Common myeloid progenitor, CD34-positive (primary cell): Measurements from ENCODE around the gene ANXA11.
"Not testable (repeated sequence)": the region's sequence is repeated elsewhere in the genome, so short reads cannot be mapped to it uniquely, and the experiment has no call there.

Source experiments
- CTCF ChIA-PET: fragments of 350-600 bp; sonication (Branson Sonifier 250); formaldehyde crosslinking; loops from one replicate; lab custom pipeline; 2021; ENCODE audit warnings: antibody characterized with exemption; lab: Charles Lee
- POLR2A ChIA-PET: fragments of 350-600 bp; sonication (Branson Sonifier 250); formaldehyde crosslinking; loops from one replicate; lab custom pipeline; 2021; ENCODE audit warnings: antibody characterized with exemption; lab: Charles Lee
- DNase-seq, 3 donors: peaks; one replicate each; pipeline versions ENCODE4 v3.0.0 to v3.0.0-alpha.2; 2013
- H3K27ac ChIP-seq, 2 experiments: 1 replicate in 1 of 2; 2 replicates in 1 of 2; pipeline ENCODE4 v1.7.0; 2013; ENCODE audit warnings: inconsistent platforms in 2 of 2, low read length in 2 of 2, mild to moderate bottlenecking in 2 of 2, low read depth in 1 of 2, moderate library complexity in 1 of 2; ENCODE audit not compliant: severe bottlenecking in 2 of 2, insufficient read depth in 1 of 2, poor library complexity in 1 of 2
- H3K27me3 ChIP-seq, 5 experiments: replicated peaks in 2 of 5; 1 replicate in 3 of 5; 2 replicates in 2 of 5; pipeline versions ENCODE4 v1.6.1 to v1.7.0; 2013; ENCODE audit warnings: low read length in 4 of 5, mild to moderate bottlenecking in 2 of 5, moderate library complexity in 2 of 5, inconsistent platforms in 1 of 5; ENCODE audit not compliant: insufficient read depth in 5 of 5, control insufficient read depth in 4 of 5
- H3K36me3 ChIP-seq, 4 experiments: 1 replicate in 2 of 4; 2 replicates in 2 of 4; pipeline versions ENCODE4 v1.6.1 to v1.7.0; 2013; ENCODE audit warnings: low read length in 3 of 4, control low read depth in 1 of 4, mild to moderate bottlenecking in 1 of 4; ENCODE audit not compliant: control insufficient read depth in 4 of 4, insufficient read depth in 4 of 4
- H3K4me1 ChIP-seq, 4 experiments: 1 replicate in 3 of 4; 2 replicates in 1 of 4; pipeline versions ENCODE4 v1.6.1 to v1.7.1; 2013; ENCODE audit warnings: low read length in 3 of 4, mild to moderate bottlenecking in 3 of 4, control low read depth in 1 of 4, inconsistent platforms in 1 of 4, moderate library complexity in 1 of 4; ENCODE audit not compliant: control insufficient read depth in 4 of 4, insufficient read depth in 4 of 4; ENCODE audit errors: control extremely low read depth in 1 of 4
- H3K4me3 ChIP-seq, 7 experiments: 1 replicate in 4 of 7; 2 replicates in 3 of 7; pipeline versions ENCODE4 v1.5.1 to v1.7.0; 2013; ENCODE audit warnings: mild to moderate bottlenecking in 7 of 7, low read length in 6 of 7, moderate library complexity in 6 of 7, inconsistent platforms in 2 of 7, low read depth in 2 of 7, control low read depth in 1 of 7; ENCODE audit not compliant: insufficient read depth in 4 of 7, control insufficient read depth in 1 of 7; ENCODE audit errors: extremely low read depth in 1 of 7
- H3K9me3 ChIP-seq, 5 experiments: 1 replicate in 4 of 5; 2 replicates in 1 of 5; pipeline versions ENCODE4 v1.6.1 to v1.7.1; 2013; ENCODE audit warnings: low read length in 4 of 5, mild to moderate bottlenecking in 2 of 5, inconsistent platforms in 1 of 5, low read depth in 1 of 5, moderate library complexity in 1 of 5; ENCODE audit not compliant: control insufficient read depth in 4 of 5, insufficient read depth in 2 of 5; ENCODE audit errors: control extremely low read depth in 1 of 5
- WGBS: methylation state at CpG from one replicate; pipeline ENCODE4 v1.1.5; 2013; ENCODE audit not compliant: insufficient coverage; 5-methylcytosine and 5-hydroxymethylcytosine counted together

Gene ANXA11

DNA sequence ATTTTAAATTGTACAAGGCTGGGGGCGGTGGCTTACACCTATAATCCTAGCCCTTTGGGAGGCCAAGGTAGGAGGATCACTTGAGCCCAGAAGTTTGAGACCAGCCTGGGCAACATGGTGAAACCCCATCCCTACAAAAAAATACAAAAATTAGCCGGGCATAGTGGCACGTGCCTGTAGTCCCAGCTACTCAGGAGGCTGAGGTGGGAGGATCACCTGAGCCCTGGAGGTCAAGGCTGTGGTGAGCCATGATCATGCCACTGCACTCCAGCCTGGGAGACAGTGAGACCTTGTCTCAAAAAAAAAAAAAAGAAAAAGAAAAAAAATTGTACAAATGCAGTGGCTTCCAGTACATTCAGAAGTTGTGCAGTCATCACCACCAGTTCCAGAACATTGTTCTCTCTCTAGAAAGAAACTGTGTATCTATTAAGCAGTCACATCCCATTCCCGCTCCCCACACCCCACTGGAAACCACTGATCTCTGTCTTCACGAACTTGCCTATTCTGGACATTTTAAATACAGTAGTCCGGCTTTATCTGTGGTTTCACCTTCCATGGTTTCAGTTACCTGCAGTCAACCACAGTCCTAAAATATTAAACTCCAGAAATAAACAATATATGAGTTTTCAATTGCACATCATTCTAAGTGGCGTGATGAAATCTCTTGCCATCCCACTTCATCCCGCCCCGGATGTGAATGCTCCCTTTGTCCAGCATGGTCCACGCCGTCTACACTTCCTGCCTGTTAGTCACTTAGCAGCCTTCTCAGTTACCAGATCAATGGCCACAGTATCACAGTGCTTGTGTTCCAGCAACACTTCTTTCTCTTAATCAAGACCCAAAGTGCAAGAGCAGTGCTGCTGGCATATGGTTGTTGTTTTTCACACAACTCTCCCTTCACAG is 59.7 kb downstream of the ANXA11 start:
- peaks cover 3 to 26% (median 11%) of the 10 kb centered on the region in 4 experiments for H3K36me3 ChIP-seq
- H3K4me1 ChIP-seq, result peaks cover 0 to 18% (median 15%) of the 10 kb centered on the region in 4 experiments
- peak overlapping the region in 1 of 7 experiments; percentile 63 for H3K4me3 ChIP-seq
- 76% methylated on average over 9 of the region's 11 CpGs for WGBS
- H3K27ac ChIP-seq, POLR2A ChIA-PET, H3K27me3 ChIP-seq, DNase-seq: not testable (repeated sequence)
- peaks cover 0 to 14% (median 3%) of the 10 kb centered on the region in 5 experiments for H3K9me3 ChIP-seq
- CTCF ChIA-PET, result interaction anchor here (0.5 to 4.8 kb wide), 10 partner anchors 8 to 119 kb away, joined by 3 to 33 read pairs (median 6); no protein-coding TSS in a partner anchor

DNA sequence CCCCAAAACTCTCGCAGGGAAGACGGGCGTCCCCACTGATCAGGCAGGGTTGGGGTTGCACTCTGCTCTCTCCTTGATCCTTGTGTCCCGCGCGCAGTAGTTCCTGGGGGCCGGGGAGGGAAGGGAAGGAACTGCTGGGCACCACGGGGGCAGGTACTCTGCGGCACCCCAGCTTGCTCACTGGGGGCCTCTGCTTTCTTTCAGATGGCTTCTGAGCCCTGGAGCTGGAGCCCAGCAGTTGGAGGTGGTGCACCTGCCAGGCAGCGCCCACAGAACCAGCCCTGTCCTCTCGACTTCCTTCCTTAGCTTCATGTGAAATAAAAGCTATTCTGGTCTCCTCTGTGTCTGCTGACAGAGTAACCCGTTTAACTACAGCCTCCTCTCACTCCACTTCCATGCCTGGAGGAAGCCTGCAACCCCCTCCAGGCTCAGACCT is 60.6 kb downstream of the ANXA11 start:
- DNase-seq, result peak in 2 of 3 donors; percentile 65 to 72
- POLR2A ChIA-PET, result no interaction called here
- Histone ChIP-seq H3K27me3 (peaks cover 0 to 6% (median 3%) of the 10 kb centered on the region in 5 experiments), H3K36me3 (peaks cover 0 to 16% (median 3%) of the 10 kb centered on the region in 4 experiments), H3K4me3 (peak overlapping the region in 6 of 7 experiments; percentile 6 to 71 (median 48)), H3K9me3 (peaks cover 0 to 7% (median 0%) of the 10 kb centered on the region in 5 experiments), H3K4me1 (peaks cover 0 to 18% (median 15%) of the 10 kb centered on the region in 4 experiments), H3K27ac (no peak overlapping the region)
- CTCF ChIA-PET, result interaction anchor here (0.5 to 4.8 kb wide), 15 partner anchors 10 to 120 kb away, joined by 3 to 33 read pairs (median 5); no protein-coding TSS in a partner anchor
- 2% methylated on average over 7 of the region's 12 CpGs for WGBS

GRCh38 chr10:80144067-80144695 is 61.2 kb downstream of the ANXA11 start:
- H3K4me1 ChIP-seq, result peaks cover 0 to 18% (median 15%) of the 10 kb centered on the region in 4 experiments
- H3K9me3 ChIP-seq, result peaks cover 0 to 4% (median 0%) of the 10 kb centered on the region in 5 experiments
- peaks cover 0 to 15% (median under 1%) of the 10 kb centered on the region in 4 experiments for H3K36me3 ChIP-seq
- ChIA-PET CTCF (interaction anchor here (0.6 to 4.8 kb wide), 21 partner anchors 8 to 362 kb away, joined by 3 to 33 read pairs (median 4); no protein-coding TSS in a partner anchor), POLR2A (interaction anchor here (0.6 to 0.8 kb wide), 2 partner anchors 10 to 30 kb away, joined by 3 to 4 read pairs; no protein-coding TSS in a partner anchor)
- DNase-seq, result peak in 2 of 3 donors; percentile 24 to 39
- whole genome bisulfite sequencing, result 9% methylated on average over 18 of the region's 28 CpGs
- H3K27me3 ChIP-seq, result peaks cover 0 to 6% (median 3%) of the 10 kb centered on the region in 5 experiments
- H3K27ac ChIP-seq, result no peak overlapping the region
- peak overlapping the region in 6 of 7 experiments; percentile 25 to 71 (median 48) for H3K4me3 ChIP-seq

DNA sequence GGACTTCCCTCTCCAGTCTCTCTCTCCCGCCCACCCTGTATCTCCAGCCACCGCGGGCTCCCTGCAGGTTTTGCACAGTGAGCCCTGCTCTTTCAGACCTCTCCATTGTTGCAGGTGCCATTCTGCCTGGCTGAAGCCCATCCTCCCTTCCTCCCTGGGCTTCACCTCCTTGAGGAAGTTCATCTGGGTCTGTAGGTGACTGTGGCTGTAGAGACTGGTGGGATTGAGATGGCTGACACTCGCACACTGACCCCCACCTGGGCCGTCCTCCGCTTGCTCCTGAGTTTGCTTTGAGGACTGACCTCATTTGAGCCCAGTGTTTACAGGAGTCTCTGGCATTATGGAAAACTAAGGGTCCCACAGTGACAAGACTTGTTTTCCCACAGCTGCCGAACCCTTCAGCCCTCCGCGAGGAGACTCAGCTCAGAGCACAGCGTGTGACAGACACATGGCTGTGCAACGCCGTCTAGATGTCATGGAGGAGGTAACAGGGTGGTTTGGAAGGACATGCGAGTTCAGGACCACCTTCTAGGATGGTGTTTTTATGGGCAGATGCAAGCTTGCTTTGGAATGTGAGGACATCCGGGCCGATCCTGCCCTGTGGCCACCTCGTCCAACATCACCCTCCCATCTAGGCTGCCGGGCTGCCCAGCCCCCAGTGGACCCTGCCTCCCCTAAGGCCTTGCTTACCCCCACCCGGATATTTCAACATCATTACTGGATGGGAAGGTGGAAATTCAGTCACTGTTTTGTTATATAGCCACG is 63.5 kb downstream of the ANXA11 start:
- Histone ChIP-seq H3K4me1 (peaks cover 0 to 18% (median 15%) of the 10 kb centered on the region in 4 experiments), H3K27me3 (peaks cover 0 to 6% (median 3%) of the 10 kb centered on the region in 5 experiments), H3K4me3 (no peak overlapping the region), H3K36me3 (no peaks in the 10 kb centered on the region), H3K9me3 (no peaks in the 10 kb centered on the region), H3K27ac (no peak overlapping the region)
- POLR2A ChIA-PET, result no interaction called here
- 83% methylated on average over 15 of the region's 19 CpGs for WGBS
- DNase-seq, result no peak
- CTCF ChIA-PET, result interaction anchor here (0.8 to 4.8 kb wide), 4 partner anchors 12 to 79 kb away, joined by 3 to 33 read pairs (median 3); no protein-coding TSS in a partner anchor

DNA sequence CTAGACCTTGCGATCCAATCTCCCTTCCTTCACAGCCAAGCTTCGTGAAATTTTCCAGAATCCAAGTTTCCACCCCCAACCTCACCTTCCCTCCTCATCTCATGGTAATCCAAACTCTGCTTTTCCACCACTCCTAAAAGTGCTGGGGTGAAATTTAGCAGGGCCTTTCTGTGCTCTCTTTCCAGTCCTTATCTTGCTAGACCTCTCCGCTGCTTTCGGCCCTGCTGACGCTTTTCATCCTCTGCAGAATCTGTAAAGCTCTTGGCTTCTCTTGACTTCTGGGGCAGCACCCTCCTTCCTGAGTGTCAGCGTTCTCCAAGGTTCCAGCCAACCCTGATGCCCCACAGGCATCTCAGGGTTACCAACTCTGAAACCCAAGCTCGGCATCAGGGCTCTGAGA is 65.1 kb downstream of the ANXA11 start:
- no peaks in the 10 kb centered on the region for H3K9me3 ChIP-seq
- 98% methylated on average over 7 of the region's 7 CpGs for WGBS
- ChIA-PET POLR2A (no interaction called here), CTCF (interaction anchor here (0.6 to 2.6 kb wide), 4 partner anchors 10 to 128 kb away, joined by 3 to 10 read pairs (median 3); no protein-coding TSS in a partner anchor)
- H3K27me3 ChIP-seq, result peaks cover 0 to 6% (median 3%) of the 10 kb centered on the region in 5 experiments
- H3K4me3 ChIP-seq, result no peak overlapping the region
- no peak for DNase-seq
- H3K4me1 ChIP-seq, result peaks cover 0 to 16% (median 15%) of the 10 kb centered on the region in 4 experiments
- no peak overlapping the region for H3K27ac ChIP-seq
- no peaks in the 10 kb centered on the region for H3K36me3 ChIP-seq

DNA sequence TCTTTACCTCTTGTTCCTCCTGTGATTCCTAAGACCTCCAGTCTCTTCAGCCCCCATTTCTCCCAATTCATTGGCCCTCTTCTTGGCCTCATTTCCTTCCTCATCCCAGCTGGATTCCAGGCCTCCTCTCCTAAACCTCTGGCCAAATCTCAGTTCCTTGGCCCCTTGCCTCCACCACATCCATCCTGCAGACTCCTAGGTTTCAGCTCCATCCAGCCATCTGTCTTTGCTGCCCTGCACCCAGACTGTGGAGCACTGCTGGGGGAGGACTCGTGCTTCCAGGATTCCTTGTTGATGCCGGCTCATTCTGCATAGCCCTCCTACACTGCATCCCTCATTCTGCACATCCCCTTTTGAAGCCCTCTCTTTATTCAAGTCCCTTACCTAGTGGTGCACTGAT is 66.1 kb downstream of the ANXA11 start:
- ChIA-PET POLR2A (no interaction called here), CTCF (interaction anchor here (1.3 to 2.6 kb wide), 5 partner anchors 7 to 83 kb away, joined by 3 to 10 read pairs (median 5); no protein-coding TSS in a partner anchor)
- peaks cover 0 to 6% (median 5%) of the 10 kb centered on the region in 4 experiments for H3K4me1 ChIP-seq
- no peak for DNase-seq
- H3K36me3 ChIP-seq, result no peaks in the 10 kb centered on the region
- no peaks in the 10 kb centered on the region for H3K9me3 ChIP-seq
- peaks cover 0 to 9% (median 3%) of the 10 kb centered on the region in 5 experiments for H3K27me3 ChIP-seq
- H3K27ac ChIP-seq, result no peak overlapping the region
- no peak overlapping the region for H3K4me3 ChIP-seq
- 94% methylated on average over 2 of the region's 2 CpGs for WGBS
